Thymus (tissue), 2 donors: Measurements from ENCODE around the gene NGF. TPM values are rescaled to one million over a fixed set of nuclear protein-coding genes. Genes with fewer than 3 reads are reported as not detected.

Experiments
- polyA plus RNA-seq: library from polyadenylated mRNA; stranded (reverse); fragments of 200-250 nt; gene quantifications from one replicate; pipeline ENCODE4 v1.2.3, GENCODE V29; 2013
- total RNA-seq: library from RNA; stranded (reverse); fragments of 120-200 nt; gene quantifications from one replicate; pipeline ENCODE4 v1.2.4, GENCODE V29; 2013
- donor health status: healthy.

The NGF gene
- total and polyA plus RNA-seq, 2 donors = 0.47 to 1.1 TPM

Other genes starting within 250 kb of the NGF start
- 4.5 TPM for gene TSPAN2, start 248.7 kb downstream of the NGF start, total RNA-seq
- 3.2 TPM for gene TSPAN2, start 248.7 kb downstream of the NGF start, polyA plus RNA-seq